Islet precursor cell (in vitro differentiated cells): ENCODE results near the gene MRPL28.
"Not testable (repeated sequence)": the region's sequence is repeated elsewhere in the genome, so short reads cannot be mapped to it uniquely, and the experiment has no call there.

Source experiments
- DNase-seq: peaks from one replicate; pipeline ENCODE4 v3.0.0-alpha.2; 2018

Gene MRPL28

DNA sequence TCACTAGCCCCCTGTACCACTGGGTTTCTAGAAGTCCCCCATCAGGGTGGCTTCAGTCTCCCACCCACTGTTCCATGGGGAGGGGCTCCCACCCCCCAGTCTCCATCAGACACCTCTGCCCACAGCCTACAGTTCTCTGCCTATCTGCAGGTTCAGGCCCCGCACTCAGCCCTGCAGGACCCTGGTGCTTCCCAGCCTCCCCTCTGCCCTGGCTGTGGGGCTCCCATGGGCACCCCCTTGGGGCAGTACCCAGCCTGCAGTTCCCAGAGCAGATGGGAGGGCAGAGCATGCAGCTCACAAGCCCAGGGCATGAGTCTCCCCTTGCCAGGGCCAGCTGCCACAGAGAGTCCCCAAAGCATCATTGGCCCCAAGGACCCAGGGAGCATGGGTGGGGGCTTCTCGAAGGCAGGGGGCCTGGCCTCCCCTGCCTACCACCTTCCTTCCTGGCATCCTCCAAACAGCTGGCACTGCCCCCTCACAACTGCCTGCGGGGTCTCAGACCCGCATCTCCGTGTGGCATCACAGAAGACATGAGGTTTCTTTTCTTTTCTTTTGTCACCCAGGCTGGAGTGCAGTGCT lies 2.8 kb upstream of the MRPL28 start:
- no peak for DNase-seq

DNA sequence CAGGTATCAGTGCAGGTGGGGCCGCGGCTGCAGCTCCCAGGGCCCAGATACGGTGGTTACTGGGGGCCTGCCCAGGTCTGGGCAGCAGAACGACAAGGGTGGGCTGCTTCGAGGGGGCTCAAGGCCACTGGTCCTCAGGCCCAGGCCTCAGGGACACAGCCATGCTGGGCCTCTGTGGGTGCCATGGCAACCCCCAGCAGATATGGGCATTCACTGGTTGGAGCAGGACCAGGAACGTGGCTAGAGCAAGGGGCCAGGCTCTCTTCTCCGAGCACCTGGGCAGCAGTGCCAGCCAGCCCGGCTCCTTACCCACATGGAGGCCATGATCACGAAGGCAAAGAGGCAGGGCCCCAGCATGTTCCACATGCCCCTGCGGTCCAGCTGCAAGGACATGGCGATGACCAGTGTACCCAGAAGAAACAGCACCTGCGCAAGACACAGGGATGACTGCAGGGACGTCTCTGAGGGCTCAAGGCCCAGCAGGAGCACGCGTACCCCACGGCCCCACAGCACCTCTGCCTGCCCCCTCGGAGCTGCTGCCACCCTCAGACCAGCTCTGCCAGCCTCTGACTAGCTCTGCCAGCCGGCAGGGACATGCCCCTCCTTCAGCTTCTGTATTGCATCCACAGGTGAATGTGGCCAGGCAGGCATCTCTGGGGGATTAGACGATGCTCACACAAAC lies 2.1 kb upstream of the MRPL28 start:
- no peak for DNase-seq

DNA sequence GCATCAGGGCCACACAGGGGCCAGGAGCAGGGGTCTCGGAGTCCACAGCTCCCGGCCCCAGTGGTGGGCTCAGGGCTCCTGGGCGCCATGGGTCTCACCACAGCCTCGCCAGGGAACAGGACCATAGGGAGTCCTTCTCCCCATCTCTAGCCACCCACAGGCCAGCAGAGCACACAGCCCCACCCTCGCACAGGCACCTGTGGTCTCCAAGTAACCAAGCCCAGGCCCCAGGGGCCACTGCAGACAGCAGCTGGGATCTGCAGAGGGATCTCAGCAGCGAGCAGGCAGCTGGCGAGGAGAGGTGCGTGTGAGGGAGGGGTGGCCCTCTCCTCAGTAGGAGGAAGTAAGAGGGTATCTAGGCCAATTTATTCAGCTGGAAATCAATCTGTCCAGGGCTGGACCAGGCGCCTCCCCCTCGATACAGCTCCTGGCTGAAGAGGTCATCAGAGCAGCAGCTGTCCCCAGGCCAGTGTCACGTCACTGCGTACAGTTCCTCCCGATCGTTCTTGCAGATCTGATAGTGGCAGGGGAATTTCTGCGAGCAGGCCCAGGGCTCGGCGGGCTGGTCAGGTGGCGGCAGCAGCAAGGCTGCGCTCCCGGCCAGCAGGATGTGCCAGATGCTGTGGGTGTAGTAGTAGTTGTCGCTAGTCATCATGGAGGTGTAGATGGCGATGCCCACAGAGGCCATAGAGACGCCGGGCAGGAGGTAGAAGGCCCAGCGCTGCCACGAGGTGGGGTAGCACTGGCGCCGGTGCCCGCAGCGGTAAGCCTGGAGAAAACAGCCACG lies 1.4 kb upstream of the MRPL28 start:
- DNase-seq: no peak

DNA sequence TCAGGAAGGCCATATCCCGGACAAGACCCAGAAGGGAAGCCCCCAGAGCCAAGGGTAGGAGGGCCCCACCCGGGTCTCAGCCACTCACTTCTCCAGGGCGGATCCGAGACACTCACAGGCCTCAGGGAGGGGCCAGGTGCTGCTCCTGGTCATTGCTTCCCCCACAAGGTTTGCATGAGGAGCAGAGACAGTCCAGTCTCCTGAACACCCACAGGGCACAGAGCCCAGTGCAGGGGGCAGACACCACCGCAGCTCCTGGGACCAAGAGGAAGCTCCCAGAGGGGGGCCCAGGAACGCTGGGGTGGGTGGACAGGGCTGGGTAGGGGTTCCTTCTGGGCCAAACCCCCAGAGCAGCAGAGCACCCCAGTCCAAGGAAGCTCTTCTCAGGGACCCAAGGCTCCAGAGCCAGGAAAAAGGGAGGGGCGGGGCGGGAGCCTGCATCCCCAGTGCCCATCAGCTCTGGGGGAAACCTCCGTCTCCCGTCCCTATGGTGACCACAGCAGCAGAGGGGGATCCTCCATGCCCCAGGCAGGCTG lies 709 bp upstream of the MRPL28 start:
- DNase-seq: no peak

DNA sequence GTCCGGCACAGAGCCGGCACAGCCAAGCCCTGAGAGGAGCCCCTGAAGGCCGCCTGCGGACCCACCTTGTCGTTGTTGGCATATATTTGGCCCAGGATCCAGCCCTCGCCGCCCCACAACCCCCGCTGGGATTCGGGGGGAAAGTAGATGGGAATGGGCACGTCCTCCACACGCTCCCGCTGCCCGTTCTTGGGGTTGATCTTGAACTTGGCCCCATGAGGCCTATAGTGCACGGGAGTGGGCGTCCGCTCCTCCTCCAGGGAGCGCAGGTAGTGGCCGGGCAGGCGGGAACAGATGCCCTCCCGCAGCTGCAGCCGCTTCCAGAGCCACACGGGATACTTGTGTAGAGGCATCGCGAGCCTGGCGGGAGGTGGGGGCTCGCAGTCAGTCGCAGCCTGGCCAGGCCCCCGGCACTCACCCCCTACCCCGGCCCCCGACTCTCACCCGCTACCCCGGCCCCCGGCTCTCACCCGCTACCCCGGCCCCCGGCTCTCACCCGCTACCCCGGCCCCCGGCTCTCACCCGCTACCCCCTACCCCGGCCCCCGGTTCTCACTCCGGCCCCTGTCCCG lies 387 bp downstream of the MRPL28 start:
- no peak for DNase-seq

DNA sequence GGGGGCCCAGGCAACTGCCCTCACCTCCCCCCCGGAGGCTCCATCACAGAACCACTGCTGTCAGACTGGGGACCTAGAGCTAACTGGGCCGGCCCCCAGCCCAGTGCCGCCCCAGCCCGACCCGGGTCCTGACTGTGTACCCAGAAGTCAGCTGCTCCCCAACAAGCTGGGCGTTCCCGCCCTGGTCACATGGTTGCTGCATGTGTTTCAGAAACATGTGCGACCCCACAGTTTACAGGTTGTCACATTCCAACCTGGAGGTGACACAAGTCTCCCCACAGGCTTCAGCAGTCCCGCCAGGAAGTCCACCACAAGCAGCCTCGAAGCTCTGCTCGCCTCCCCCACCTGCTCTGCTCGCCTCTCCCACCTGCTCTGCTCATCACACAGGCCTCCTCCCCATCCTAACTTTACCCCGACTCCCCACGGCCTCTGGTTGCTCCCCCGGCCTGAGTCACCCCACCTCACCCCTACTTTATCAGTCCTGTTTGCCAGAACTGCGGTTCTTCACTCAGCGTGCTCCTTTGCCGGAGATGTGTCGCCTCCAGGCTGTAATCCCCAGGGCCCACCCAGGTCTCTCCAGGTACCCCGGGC lies 968 bp downstream of the MRPL28 start:
- no peak for DNase-seq

DNA sequence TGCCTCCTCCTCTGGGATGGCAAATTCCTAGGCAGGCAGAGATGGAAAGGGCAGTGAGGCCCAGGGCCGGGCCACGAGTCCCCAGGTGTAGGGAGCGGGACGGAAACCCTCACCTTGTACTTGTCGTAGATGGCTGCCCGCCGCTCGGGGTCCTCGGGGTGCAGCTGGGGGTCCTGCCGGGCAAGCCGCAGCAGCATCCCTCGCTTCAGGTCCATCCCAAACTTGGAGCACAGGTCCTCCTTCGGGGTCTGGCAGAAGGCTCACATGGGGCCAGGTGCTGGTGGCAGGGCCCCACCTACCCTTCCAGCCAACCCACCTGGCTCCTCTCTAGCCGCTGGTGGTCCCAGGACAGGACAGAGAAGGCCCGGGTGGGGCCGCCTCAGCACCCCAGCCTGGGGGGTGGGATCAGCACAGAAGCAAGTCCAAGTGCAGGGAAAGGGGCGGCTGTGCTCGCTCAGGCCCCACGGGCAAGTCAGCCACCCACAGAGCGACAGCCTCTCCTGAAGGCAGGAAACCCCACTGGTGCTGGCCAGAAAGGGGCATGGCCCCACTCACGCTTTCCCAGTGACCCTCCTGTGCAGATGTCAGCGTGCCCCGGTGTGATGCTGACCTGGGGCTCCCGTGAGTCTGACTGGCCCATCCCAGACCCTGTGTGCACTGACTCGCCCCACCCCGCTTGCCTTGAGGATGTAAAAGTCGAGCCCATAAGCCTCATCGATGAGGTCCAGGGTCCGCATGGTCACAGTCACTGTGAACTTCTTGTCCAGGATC lies 1.8 kb downstream of the MRPL28 start:
- DNase-seq: no peak

DNA sequence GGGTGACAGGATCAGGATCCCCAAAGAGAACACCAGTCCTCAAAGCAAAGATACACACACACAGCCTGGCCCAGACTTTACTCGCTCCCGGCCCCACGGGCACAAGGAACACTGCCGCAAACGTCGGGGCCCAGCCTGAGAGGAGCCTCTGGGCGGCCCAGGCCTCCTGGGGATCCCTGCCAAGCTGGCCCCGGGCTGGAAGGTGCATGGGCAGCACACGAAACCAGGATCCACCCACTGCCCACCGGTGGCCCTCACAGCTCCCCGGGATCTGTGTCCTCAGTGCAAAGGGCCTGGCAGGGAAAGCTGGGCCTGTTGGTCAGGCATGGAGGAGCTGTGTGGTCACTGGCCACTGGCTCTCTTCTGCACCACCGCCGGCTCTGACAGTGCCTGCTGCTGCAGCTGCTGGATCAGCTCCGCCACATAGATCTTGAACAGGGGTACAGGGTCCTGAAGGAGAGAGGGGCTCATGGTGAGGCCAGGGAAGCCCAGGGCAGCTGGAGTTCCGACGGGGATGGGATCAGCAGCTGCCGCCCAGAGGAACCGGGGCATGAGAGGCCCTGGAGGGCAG lies 2.9 kb downstream of the MRPL28 start:
- no peak for DNase-seq

DNA sequence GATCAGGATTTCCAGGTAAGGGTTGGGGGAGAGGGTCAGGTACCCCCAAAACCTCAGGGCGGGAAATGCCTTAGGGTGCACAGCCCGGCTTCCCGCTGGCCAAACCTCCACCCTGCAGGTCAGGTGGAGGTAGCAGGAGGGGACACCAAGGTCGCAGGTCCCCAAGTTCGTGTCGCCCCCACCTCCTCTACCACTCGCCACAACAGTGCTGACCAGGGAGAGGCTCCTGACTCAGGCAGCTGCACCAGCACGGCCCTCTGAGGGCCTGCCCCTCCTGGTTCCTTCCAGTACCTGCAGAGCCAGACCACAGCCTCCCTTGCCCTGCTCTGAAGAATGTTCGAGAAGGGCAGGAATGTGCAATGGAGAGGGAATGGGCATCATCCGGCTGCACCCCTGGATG lies 3.9 kb downstream of the MRPL28 start:
- no peak for DNase-seq

DNA sequence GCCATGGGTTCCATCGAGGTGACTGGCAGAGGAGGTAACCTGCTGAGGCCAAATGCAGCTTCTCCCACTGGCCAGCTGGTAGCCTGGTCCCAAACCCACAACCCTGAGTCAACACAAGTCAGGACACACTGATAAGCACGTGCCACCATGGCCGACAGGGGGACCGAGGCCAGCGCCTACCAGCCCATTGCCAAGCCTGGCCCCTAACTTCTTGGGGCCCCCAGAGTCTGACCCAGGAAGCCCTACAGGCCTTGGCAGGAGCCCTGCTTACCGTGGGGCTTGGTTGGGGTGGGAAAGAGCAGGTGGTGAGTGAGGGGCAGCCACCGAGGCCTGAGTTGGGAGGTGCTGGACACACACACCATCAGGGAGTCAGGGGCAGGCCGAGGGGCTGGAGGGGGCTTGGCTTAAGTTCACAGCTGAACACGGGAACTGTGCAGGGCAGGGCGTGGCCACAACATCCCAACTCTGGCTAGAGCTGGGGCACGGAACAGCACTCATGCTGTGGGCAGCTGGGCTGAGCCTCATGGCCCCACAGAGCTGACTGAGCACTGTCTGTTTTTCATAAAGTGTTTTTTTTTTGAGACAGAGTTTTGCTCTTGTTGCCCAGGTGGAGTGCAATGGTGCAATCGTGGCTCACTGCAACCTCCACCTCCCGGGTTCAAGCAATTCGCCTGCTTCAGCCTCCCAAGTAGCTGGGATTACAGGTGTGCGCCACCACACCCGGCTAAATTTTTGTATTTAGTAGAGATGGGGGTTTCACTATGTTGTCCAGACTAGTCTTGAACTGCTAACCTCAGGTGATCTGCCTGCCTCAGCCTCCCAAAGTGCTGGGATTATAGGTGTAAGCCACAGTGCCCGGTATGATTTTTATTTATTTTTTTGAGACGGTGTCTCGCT lies 5.5 kb downstream of the MRPL28 start:
- DNase-seq: no peak

DNA sequence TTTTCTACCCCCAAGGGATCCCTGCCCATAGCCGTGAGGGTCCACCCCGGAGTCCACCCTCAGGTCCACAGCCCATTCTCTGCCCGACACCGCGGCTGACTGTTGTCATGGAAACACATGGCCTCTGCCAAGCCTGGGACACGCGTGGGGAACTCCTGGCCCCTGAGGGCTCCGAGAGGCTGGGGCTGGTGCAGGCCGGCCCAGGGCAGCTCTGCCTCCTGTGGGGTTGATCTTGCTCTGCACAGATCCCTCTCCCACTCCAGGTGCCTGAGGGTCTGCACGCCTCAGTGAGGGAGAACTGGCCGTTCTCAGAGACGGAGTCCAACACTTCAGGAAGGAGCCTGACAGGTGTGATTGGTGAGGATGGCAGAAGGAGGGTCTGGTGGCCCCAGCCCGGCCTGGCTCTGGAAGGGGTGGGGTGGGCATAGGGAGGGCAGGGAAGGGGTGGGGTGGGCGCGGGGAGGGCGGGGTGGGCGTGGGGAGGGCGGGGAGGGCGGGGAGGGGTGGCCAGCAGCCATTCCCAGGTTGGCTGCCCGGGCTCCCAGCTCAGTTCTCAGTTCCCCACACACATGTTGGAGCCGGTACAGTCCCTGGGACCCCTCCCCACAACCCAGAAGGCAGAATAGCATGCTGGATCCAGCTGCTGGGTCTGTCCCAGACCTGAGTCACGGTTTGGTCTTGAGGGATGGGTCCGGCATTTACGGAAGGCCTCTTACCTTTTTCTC lies 6.4 kb downstream of the MRPL28 start:
- no peak for DNase-seq

DNA sequence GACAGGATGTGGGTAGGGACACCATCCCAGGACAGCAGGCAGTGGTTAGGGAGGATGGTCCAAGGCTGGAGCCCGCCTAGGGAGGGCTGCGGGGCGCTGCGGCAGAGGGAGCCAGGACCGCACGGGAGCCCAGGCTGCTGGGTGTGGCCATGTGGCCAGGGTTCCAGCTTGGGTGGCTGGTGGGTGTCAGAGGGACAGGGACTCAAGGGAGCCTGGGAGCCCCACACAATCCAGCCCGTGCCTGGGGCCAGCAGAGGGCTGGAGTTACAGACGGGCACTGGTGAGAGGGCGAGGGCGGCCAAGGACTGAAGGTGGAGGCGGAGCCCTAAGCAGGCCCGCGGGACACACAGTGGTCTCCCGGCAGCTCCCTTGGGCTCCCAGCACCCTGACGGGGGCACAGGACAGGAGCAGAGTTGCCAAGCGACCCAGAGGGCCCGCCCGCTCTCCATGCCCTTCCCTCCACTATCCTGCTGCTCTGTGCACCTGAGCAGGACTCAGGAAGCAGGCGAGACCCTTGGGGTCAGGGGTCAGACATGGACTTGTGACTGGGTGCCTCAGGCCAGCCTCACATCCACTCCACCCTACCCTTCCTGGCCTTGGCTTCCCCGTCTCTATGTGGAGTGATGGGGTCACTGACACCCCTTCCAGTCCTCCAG lies 7.1 kb downstream of the MRPL28 start:
- no peak for DNase-seq

DNA sequence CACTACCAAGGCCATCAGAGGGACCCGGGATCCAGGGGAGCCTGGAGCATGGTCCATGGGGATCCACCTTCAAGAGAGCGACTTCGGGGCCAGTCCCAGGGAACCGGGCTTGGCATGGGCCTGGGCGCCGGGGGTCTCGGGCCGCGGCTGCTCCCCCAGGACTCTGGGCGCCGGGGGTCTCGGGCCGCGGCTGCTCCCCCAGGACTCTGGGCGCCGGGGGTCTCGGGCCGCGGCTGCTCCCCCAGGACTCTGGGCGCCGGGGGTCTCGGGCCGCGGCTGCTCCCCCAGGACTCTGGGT lies 7.7 kb downstream of the MRPL28 start:
- not testable (repeated sequence) for DNase-seq

DNA sequence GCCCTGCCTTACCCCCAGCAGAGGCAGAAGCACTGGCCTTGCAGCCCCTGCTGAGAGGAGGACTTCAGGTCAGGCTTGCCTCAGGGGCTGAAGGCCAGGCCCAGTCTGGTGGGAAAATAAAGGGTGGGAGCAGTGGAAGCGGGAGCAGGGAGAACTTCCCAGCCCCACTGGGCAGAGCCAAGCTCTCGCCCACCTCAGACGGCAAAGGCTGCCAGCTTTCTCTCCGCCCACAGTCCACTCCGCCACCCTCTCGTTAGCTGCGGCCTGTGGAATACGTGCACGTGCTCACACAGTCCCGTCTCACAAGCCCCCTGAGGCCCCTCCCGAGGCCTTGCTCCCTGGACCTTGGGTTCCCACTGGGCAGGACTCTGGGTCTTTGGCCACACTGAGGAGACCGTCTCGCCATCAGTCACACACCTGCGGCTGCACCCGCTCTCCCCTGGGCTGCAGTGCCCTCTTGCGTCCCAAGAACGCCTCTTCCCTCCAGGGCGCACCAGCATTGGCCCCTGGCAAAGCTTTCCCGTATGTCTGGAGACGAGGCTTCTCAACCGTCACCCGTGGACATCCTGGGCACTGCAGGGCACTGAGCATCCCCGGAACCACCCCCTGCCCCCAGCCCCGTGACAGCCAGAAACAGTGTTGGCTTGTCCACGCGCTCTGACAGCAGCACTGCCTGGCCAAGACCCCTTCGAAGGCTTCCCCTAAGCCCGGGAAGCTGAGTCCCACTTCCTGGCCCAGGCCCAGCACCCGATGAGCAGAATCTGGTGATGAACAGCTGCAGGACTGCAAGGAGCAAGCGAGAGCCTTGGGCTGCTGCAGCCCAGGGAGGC lies 8.3 kb downstream of the MRPL28 start:
- DNase-seq: peak; percentile 88

DNA sequence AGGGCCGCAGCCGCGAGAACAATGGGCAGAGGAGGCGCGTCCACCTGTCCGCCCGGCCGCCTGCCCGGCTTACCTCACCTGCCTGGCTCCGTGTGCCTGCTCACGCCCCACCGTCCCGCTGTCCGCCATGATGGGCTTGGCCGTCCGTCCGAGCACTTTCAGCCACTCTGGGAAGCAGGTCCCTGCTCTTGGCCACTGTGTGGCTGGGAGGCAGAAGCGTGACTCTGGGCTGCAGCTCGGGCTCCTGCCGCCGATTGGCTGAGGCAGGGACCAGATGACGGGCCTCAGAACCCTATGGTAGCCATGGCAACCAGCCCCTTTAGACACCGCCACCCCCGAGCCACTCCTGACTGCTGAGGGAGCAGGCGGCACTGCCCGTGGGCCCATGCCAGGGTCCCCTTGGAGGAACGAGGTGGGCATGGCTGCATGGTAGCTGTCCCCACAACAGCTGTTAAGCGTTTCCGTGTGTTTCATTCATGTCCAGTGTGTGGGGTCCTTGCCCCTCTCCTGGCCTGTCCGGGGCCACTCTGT lies 8.9 kb downstream of the MRPL28 start:
- peak; percentile 55 for DNase-seq

DNA sequence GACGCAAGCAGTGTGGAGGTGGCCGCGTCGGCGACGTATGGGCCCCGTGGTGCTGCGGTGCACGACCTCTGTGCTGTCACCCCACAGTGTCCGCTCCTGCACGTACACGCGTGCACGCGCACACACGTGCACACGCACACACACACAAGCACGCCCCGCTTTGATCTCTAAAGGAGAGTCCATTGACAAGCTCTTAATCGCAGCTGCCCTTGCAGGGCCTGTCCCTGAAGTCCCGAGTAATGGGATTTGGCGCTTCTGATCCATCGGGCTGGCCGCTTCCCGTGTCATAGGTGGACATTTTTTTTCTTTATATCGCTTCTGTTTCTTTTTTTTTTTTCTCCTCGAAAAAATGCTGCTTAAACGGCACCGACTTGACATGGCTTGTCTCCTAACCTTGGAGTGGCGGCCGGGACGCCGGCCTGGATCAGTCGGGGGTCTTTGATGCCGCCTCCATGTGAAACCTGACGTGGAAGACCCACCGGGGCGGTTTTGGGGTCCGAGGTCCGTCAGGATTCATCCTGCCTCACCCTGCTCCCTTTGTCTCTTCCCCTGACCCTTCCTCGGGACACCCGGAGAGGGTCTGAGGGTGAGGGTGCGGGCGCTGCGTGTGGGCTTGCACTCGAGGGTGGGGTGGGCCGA lies 9.5 kb downstream of the MRPL28 start:
- no peak for DNase-seq

DNA sequence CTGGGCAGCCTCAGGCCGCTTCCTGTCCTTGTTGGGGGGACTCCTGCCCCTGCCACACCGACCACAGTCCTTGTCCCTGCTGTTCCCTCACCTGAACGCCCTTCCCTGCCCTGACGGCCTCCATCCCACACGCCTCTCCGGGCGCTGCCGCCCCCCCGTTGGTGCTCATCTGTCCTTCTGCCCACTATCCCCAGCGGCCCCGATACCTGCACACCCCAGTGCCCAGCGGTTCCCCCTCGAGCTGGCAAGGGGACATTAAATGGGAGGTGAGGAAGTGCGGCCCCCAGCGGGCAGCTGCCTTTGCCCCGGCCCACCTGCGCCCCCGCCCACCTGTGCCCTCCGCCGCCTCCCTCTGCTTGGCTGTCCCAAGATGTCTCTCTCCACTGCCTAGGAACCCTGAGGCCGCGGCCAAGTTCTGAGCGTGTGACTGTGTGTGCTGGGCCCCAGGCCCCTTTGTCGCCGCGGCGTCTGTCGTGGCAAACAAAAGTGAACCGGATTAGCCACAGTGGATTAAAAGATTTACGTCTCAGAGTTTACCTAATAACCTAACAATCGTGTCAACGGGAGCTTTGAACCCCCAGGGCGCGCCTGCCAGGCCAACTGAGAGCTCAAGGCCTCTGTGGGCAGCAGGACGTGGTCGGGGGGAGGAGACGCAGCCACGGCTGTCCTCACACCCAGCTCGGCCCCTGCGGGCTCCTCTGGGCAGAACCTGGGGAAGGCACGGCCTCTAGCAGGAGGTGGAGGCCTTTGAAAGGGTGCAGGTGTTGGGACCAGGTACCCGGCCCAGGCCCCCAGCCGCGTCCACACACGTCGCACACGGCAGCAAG lies 10.3 kb downstream of the MRPL28 start:
- no peak for DNase-seq
